ENCODE data around the gene TDRD10.
A peak's percentile ranks its signal among the peaks of the same experiment; 100 is the strongest.

Gene TDRD10

DNA sequence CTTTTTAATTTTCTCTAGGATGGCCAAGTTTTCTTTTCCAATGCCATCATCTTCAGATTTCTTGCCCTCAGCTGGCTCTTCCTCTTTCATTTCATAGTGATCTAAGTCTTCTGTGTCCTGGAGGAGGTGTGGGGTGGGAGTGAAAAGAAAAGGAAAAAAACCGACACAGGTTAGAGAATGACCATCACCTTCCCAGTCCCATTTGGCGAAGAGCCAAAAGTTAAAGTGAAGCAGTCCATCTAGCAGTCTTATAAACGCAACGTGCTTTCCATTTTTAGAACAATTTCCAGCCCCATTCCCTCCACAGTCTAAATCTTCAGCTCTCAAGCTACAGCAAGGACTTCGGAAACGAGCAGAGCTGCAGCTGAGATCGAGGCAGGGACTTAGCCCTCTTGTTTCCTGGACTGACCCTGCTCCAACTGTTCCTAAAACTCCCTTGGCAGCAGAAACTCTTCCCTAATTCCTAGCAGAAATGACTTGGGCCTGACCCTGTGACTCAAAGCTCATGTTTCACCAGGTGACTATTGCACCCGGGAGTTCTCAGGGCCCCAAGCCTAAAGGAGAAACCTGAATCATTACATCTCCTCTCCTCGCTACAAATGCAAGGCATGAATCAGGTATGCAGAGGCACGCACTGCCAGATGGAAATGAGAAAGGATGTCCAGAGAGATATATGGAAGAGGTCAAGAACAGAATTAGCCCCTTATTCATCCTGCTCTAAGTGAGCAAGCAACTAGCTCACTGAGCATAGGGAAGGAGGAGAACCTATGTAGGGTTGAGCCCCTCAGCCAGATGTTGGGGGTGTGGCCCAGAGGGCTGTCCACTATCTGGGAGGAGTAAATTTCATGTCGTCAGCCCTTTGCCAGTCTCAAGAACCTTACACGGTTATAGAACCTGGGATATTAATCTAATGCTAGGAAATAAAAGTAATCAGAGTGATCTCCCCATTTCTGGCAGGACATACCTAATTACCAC is 51.3 kb downstream of the TDRD10 start:
- Histone ChIP-seq H3K4me3 (ENCODE audit: low read depth, low read length) (no peak overlapping the region), H3K79me2 (ENCODE audit: control insufficient read depth, insufficient read depth, low read length, unreplicated experiment) (peaks cover 32% of the 10 kb centered on the region), H3K4me1 (ENCODE audit: control insufficient read depth, insufficient read depth, low read length, unreplicated experiment) (peaks cover 27% of the 10 kb centered on the region), H2AFZ (ENCODE audit: low read length, unreplicated experiment) (no peak overlapping the region), H3K27me3 (ENCODE audit: insufficient read depth, low read length) (no peaks in the 10 kb centered on the region), H3K36me3 (ENCODE audit: insufficient read depth, low read length) (peaks cover 29% of the 10 kb centered on the region), H3K27ac (ENCODE audit: low read depth, low read length) (no peak overlapping the region)

GRCh38 chr1:154556422-154556821 is 54.4 kb downstream of the TDRD10 start:
- H3K79me2 ChIP-seq (ENCODE audit: control insufficient read depth, insufficient read depth, low read length, unreplicated experiment): peaks cover 32% of the 10 kb centered on the region
- H3K27me3 ChIP-seq (ENCODE audit: insufficient read depth, low read length): no peaks in the 10 kb centered on the region
- peak overlapping the region; percentile 2; the same call in 1 of the 2 replicates for H3K27ac ChIP-seq (ENCODE audit: low read depth, low read length)
- H3K4me1 ChIP-seq (ENCODE audit: control insufficient read depth, insufficient read depth, low read length, unreplicated experiment): peaks cover 16% of the 10 kb centered on the region
- H3K36me3 ChIP-seq (ENCODE audit: insufficient read depth, low read length): peaks cover 29% of the 10 kb centered on the region
- no peak overlapping the region for H2AFZ ChIP-seq (ENCODE audit: low read length, unreplicated experiment)
- peak overlapping the region; percentile 100 for H3K4me3 ChIP-seq (ENCODE audit: low read depth, low read length)

GRCh38 chr1:154557248-154557938 is 55.4 kb downstream of the TDRD10 start:
- Histone ChIP-seq H3K4me3 (ENCODE audit: low read depth, low read length) (peak overlapping the region; percentile 100), H3K27ac (ENCODE audit: low read depth, low read length) (peak overlapping the region; percentile 2; the same call in 1 of the 2 replicates), H2AFZ (ENCODE audit: low read length, unreplicated experiment) (no peak overlapping the region), H3K36me3 (ENCODE audit: insufficient read depth, low read length) (peaks cover 29% of the 10 kb centered on the region), H3K79me2 (ENCODE audit: control insufficient read depth, insufficient read depth, low read length, unreplicated experiment) (peaks cover 32% of the 10 kb centered on the region), H3K27me3 (ENCODE audit: insufficient read depth, low read length) (no peaks in the 10 kb centered on the region), H3K4me1 (ENCODE audit: control insufficient read depth, insufficient read depth, low read length, unreplicated experiment) (peaks cover 16% of the 10 kb centered on the region)

- H3K4me1 ChIP-seq (ENCODE audit: control insufficient read depth, insufficient read depth, low read length, unreplicated experiment): peaks cover 16% of the 10 kb centered on the region
- peak within 1 kb of the TSS; percentile 100 for H3K4me3 ChIP-seq (ENCODE audit: low read depth, low read length)
- peak within 1 kb of the TSS; percentile 66 for H2AFZ ChIP-seq (ENCODE audit: low read length, unreplicated experiment)
- H3K36me3 ChIP-seq (ENCODE audit: insufficient read depth, low read length): peaks cover 26% of the 10 kb centered on the region
- H3K79me2 ChIP-seq (ENCODE audit: control insufficient read depth, insufficient read depth, low read length, unreplicated experiment): peaks cover 32% of the 10 kb centered on the region
- H3K27ac ChIP-seq (ENCODE audit: low read depth, low read length): peak within 1 kb of the TSS; percentile 77
- no peaks in the 10 kb centered on the region for H3K27me3 ChIP-seq (ENCODE audit: insufficient read depth, low read length)
Measured at GRCh38 chr1:154557939-154558719, 56.1 kb downstream of the TDRD10 start, which contains the start of gene UBE2Q1. TSS of gene UBE2Q1 (minus strand) at chr1:154558662. CDS start at chr1:154558553, 109 bp downstream.

GRCh38 chr1:154558720-154559465 is 56.9 kb downstream of the TDRD10 start:
- Histone ChIP-seq H3K27ac (ENCODE audit: low read depth, low read length) (peak overlapping the region; percentile 77), H3K27me3 (ENCODE audit: insufficient read depth, low read length) (no peaks in the 10 kb centered on the region), H3K4me1 (ENCODE audit: control insufficient read depth, insufficient read depth, low read length, unreplicated experiment) (peaks cover 10% of the 10 kb centered on the region), H3K4me3 (ENCODE audit: low read depth, low read length) (peak overlapping the region; percentile 100), H3K79me2 (ENCODE audit: control insufficient read depth, insufficient read depth, low read length, unreplicated experiment) (peaks cover 32% of the 10 kb centered on the region), H2AFZ (ENCODE audit: low read length, unreplicated experiment) (peak overlapping the region; percentile 66), H3K36me3 (ENCODE audit: insufficient read depth, low read length) (peaks cover 22% of the 10 kb centered on the region)

DNA sequence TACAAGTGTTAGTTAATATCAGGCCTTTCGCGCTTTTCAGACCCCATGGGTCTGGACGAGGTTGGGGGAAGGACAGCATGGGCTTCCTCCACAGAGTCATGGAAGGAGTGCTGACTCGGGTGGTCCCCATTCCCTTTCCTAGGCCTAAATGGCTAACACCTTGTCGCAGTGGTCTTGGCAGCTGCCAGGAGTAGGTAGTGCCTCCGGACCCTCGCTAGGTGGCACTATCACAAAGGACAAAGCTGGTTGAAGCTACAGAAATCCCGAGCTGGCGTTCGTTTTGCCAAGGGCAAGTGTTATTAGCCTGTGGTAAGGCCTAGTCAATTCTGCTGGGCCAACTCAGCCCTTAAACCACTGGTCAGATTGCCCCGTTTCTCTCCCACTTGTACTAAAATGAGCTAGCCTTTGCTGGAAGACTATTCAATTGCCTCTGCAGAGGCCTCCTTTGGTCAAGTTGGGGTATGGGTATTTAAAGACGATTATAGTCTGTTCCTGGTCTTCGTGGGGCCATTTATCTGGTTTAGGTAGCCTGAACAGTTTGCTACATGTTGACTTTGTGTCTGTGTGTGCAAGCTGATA is 57.5 kb downstream of the TDRD10 start:
- H3K36me3 ChIP-seq (ENCODE audit: insufficient read depth, low read length): peaks cover 15% of the 10 kb centered on the region
- peaks cover 32% of the 10 kb centered on the region for H3K79me2 ChIP-seq (ENCODE audit: control insufficient read depth, insufficient read depth, low read length, unreplicated experiment)
- peak overlapping the region; percentile 66 for H2AFZ ChIP-seq (ENCODE audit: low read length, unreplicated experiment)
- H3K27ac ChIP-seq (ENCODE audit: low read depth, low read length): peak overlapping the region; percentile 77
- no peaks in the 10 kb centered on the region for H3K27me3 ChIP-seq (ENCODE audit: insufficient read depth, low read length)
- peak overlapping the region; percentile 100 for H3K4me3 ChIP-seq (ENCODE audit: low read depth, low read length)
- peaks cover 10% of the 10 kb centered on the region for H3K4me1 ChIP-seq (ENCODE audit: control insufficient read depth, insufficient read depth, low read length, unreplicated experiment)

DNA sequence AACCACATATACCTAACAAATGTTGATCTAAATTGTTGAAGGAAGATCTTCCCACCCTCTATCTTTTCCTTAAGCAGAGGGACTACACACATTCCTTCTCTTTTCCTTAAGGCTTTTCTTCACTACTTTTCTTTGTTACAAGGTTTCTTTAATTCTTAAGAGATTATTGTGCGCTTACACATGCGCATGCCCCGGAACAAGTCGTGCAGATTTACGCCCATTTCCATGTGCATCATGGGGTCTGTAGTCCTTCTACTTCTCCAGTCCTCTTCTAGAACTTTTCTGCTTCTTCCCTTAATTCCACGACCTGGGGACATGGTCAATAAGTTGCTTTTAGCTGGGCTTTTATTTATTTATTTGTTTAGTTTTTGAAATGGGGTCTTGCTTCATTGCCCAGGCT is 63.9 kb downstream of the TDRD10 start:
- Histone ChIP-seq H3K79me2 (ENCODE audit: control insufficient read depth, insufficient read depth, low read length, unreplicated experiment) (no peaks in the 10 kb centered on the region), H3K36me3 (ENCODE audit: insufficient read depth, low read length) (no peaks in the 10 kb centered on the region), H3K27ac (ENCODE audit: low read depth, low read length) (no peak overlapping the region), H3K4me3 (ENCODE audit: low read depth, low read length) (no peak overlapping the region), H3K27me3 (ENCODE audit: insufficient read depth, low read length) (peaks cover 44% of the 10 kb centered on the region), H2AFZ (ENCODE audit: low read length, unreplicated experiment) (no peak overlapping the region), H3K4me1 (ENCODE audit: control insufficient read depth, insufficient read depth, low read length, unreplicated experiment) (no peaks in the 10 kb centered on the region)

DNA sequence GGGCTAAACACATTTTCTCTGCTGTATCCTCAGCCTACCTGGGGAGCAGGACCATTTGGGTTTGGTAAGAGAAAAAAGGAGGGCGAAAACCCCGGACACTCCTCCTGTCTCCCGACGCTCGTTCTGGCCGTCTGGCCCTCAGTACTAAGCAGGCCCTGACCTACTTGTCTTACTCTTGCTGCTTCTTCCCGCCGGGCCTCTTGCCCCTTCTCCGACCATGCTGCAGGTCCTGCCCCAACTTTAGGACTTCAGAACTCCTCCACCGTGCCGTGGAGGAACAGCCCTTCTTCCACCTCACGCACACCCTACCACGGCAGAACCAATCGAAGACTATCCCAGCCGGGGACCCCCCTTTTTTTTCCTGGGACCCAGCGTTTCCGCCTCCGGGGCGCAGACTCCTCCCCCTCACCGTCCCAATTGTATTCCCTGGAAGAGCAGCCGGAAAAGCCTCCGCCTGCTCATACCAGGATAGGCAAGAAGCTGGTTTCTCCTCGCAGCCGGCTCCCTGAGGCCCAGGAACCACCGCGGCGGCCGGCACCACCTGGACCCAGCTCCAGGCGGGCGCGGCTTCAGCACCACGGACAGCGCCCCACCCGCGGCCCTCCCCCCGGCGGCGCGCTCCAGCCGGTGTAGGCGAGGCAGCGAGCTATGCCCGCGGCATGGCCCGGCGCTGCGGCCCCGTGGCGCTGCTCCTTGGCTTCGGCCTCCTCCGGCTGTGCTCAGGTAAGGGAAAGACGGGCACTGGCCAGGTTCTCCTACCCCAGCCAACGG is 65.6 kb downstream of the TDRD10 start, which contains the start of gene CHRNB2:
Gene CHRNB2, plus strand, starts transcription at position 393 of the 771 bp plus-strand sequence. Its CDS starts 267 bp downstream, at position 660.
- peaks cover 44% of the 10 kb centered on the region for H3K27me3 ChIP-seq (ENCODE audit: insufficient read depth, low read length)
- H3K27ac ChIP-seq (ENCODE audit: low read depth, low read length): no peak within 1 kb of the TSS
- peak within 1 kb of the TSS; percentile 33; the same call in 1 of the 2 replicates for H3K4me3 ChIP-seq (ENCODE audit: low read depth, low read length)
- no peaks in the 10 kb centered on the region for H3K79me2 ChIP-seq (ENCODE audit: control insufficient read depth, insufficient read depth, low read length, unreplicated experiment)
- H3K4me1 ChIP-seq (ENCODE audit: control insufficient read depth, insufficient read depth, low read length, unreplicated experiment): no peaks in the 10 kb centered on the region
- H2AFZ ChIP-seq (ENCODE audit: low read length, unreplicated experiment): no peak within 1 kb of the TSS
- no peaks in the 10 kb centered on the region for H3K36me3 ChIP-seq (ENCODE audit: insufficient read depth, low read length)

Measured in ACC112 (cell line).